Testis (tissue), 3 donors: ENCODE data around the gene ZNF532. TPM values are rescaled to one million over a fixed set of nuclear protein-coding genes. Genes with fewer than 3 reads are reported as not detected.
"Not testable (repeated sequence)": the region's sequence is repeated elsewhere in the genome, so short reads cannot be mapped to it uniquely, and the experiment has no call there.

Experiments
- DNase-seq: peaks from one replicate; pipeline ENCODE4 v3.0.0-alpha.2; 2019
- H3K27ac ChIP-seq, 2 donors: fragments of 200-600 bp; sonication (generic); one replicate each; pipeline ENCODE4 v1.5.1; 2019
- H3K27me3 ChIP-seq: fragments of 200-600 bp; sonication (generic); one replicate; pipeline ENCODE4 v1.5.1; 2019
- H3K36me3 ChIP-seq: fragments of 200-600 bp; sonication (generic); one replicate; pipeline ENCODE4 v1.5.1; 2017; ENCODE audit warnings: low read depth; ENCODE audit errors: missing control alignments
- H3K4me1 ChIP-seq: fragments of 200-600 bp; sonication (generic); one replicate; pipeline ENCODE4 v1.5.1; 2019
- H3K4me3 ChIP-seq, 2 donors: fragments of 200-600 bp; sonication (generic); one replicate each; pipeline ENCODE4 v1.5.1; 2017 to 2019
- H3K9me3 ChIP-seq: fragments of 200-600 bp; sonication (generic); one replicate; pipeline ENCODE4 v1.5.1; 2017
- POLR2A ChIP-seq: fragments of 450-650 bp; IDR thresholded peaks from one replicate; pipeline ENCODE4 v1.6.1; 2017; ENCODE audit warnings: antibody characterized with exemption, mild to moderate bottlenecking, moderate library complexity
- WGBS, 2 donors: methylation state at CpG; one replicate each; pipeline ENCODE4 v1.1.5; 2018; 5-methylcytosine and 5-hydroxymethylcytosine counted together
- intact Hi-C: fragments of 100-400 bp; cut with DNase I; formaldehyde crosslinking; loops from one replicate; pipeline ENCODE4 v1.15.1; 2023; ENCODE audit warnings: low total_unique reads
- polyA plus RNA-seq: library from polyadenylated mRNA; stranded (reverse); fragments of 350-450 nt; fragmentation: Illumina TruSeq; extraction: RNeasy Lipid Tissue Mini Kit (QIAGEN cat#74804); gene quantifications from one replicate; pipeline ENCODE4 v1.2.3, GENCODE V29; 2014; ENCODE audit warnings: low read depth, low replicate concordance; ENCODE audit not compliant: insufficient read depth
- total RNA-seq, 2 donors: library from RNA; depleted of rRNA; stranded (reverse); fragments of >200 nt; gene quantifications; one replicate each; pipeline ENCODE4 v1.2.3, GENCODE V29; 2016
- TF ChIP-seq, protein P1 (sequence below), 3 experiments: fragments of 450-650 bp in 2 of 3; fragments of 200-600 bp in 1 of 3; sonication (generic) in 1 of 3; IDR thresholded peaks; one replicate each; pipeline ENCODE4 v1.5.1; 2016 to 2019; ENCODE audit warnings: antibody characterized with exemption in 3 of 3, mild to moderate bottlenecking in 2 of 3, moderate library complexity in 1 of 3

The ZNF532 gene
- total and polyA plus RNA-seq, 3 donors from 2014 or later = 64.0 to 131 (median 122) TPM

DNA sequence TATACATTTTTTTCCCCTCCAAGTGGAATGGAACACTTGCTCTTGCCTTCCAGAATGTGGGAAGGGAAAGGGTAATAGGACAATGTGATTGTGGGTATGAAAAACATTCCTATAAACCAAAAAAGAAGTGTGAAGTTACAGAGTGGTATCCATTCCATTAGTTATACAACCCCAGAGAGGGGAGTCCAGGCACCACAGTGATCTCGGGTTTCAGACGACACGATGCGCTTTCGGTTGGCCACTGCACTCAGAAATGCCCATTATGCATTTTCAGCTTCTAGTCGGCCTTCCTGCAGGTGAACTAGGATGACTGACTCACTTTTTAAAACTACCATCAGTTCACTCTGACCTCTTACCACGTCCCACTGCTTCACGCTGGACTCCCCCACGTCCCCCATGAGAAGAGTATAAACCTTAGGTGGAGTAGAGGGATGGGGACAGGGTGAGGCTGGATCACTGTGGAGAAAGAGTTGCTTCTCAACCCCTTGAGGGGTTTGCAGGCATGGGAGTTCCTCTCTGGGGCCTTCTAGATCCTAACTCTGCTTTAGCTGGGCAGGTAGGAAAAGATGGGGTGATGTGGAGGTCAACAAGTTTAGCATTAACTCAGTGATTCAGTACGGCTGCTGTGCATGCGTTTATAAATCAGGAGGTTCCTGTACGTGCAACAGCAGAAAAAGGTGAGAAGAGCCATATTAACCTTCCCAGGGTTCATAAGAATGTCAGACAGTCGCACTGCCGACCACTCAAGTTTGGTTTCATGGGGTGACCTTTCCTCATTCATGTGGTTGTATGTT lies 50.5 kb downstream of the ZNF532 start:
- intact Hi-C loops = no loop called here
- WGBS, 2 donors = 77 to 81% methylated on average over 14 of the region's 14 CpGs

DNA sequence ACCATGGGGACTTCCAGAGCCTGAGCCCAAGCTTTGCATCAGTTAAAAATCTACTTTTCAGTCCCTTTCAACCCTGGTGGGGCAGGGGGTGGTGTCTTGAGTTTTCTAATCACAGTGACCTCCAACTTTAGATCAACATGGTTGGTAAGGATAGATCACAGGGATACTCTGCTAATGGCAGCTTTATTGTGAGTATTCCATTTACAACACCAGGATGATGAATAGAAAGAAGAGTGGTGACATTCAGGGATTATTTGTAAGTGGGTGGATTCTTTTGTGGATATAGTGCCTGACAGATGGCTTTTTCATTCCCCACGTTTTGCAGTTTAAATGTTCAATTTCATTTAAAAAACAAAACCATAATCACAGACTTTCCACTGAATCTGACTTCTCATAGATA lies 51.3 kb downstream of the ZNF532 start:
- no peaks in the 10 kb centered on the region for H3K27me3 ChIP-seq
- TF ChIP-seq, protein P1, sequence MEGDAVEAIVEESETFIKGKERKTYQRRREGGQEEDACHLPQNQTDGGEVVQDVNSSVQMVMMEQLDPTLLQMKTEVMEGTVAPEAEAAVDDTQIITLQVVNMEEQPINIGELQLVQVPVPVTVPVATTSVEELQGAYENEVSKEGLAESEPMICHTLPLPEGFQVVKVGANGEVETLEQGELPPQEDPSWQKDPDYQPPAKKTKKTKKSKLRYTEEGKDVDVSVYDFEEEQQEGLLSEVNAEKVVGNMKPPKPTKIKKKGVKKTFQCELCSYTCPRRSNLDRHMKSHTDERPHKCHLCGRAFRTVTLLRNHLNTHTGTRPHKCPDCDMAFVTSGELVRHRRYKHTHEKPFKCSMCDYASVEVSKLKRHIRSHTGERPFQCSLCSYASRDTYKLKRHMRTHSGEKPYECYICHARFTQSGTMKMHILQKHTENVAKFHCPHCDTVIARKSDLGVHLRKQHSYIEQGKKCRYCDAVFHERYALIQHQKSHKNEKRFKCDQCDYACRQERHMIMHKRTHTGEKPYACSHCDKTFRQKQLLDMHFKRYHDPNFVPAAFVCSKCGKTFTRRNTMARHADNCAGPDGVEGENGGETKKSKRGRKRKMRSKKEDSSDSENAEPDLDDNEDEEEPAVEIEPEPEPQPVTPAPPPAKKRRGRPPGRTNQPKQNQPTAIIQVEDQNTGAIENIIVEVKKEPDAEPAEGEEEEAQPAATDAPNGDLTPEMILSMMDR (IDR thresholded peaks at IDR 0.05) = no peak
- no peak for TF ChIP-seq POLR2A
- intact Hi-C loops = no loop called here
- H3K4me3 ChIP-seq = no peak overlapping the region
- H3K27ac ChIP-seq = peak overlapping the region in 1 of 2 donors; percentile 35
- peaks cover 36% of the 10 kb centered on the region for H3K4me1 ChIP-seq
- no peaks in the 10 kb centered on the region for H3K9me3 ChIP-seq
- no peak for DNase-seq
- WGBS, 2 donors = 71 to 83% methylated on average over 1 of the region's 1 CpG
- H3K36me3 ChIP-seq = no peaks in the 10 kb centered on the region

More for the DNA sequence above, 50.5 kb downstream of the ZNF532 start:
- TF ChIP-seq, protein P1 (IDR thresholded peaks at IDR 0.05) = no peak
- no peak for TF ChIP-seq POLR2A
- Histone ChIP-seq H3K27ac (peak overlapping the region; percentile 35 to 66), H3K4me1 (peaks cover 38% of the 10 kb centered on the region), H3K4me3 (no peak overlapping the region), H3K9me3 (no peaks in the 10 kb centered on the region), H3K36me3 (no peaks in the 10 kb centered on the region), H3K27me3 (no peaks in the 10 kb centered on the region)
- DNase-seq = no peak

DNA sequence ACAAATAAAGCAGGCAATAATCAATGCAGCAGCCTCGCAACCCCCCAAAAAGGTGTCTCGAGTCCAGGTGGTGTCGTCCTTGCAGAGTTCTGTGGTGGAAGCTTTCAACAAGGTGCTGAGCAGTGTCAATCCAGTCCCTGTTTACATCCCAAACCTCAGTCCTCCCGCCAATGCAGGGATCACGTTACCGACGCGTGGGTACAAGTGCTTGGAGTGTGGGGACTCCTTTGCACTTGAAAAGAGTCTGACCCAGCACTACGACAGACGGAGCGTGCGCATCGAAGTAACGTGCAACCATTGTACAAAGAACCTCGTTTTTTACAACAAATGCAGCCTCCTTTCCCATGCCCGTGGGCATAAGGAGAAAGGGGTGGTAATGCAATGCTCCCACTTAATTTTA lies 55.3 kb downstream of the ZNF532 start:
- H3K27ac ChIP-seq, H3K9me3 ChIP-seq, H3K4me3 ChIP-seq, H3K27me3 ChIP-seq, intact Hi-C loops, DNase-seq, H3K4me1 ChIP-seq, H3K36me3 ChIP-seq: not testable (repeated sequence)
- WGBS, 2 donors = 90 to 95% methylated on average over 16 of the region's 16 CpGs

DNA sequence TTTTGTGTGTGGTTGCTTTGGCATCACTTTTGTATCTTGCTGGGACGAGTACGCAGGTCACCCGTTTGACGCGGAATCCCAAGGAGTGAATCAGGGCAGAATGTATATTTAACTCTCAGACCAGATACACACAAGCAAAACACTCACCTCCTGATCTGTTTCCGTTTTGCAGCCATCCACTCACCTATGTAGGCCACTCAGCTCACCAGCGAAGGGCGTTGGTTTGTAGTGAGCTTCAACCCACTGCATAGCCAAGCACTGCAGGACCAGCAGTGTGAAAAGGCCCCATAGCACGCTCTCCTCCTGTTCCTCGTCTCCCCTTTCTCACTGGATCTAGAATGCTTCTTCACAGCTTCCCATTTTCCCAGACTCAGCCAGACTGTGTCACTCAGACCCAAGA lies 58.3 kb downstream of the ZNF532 start:
- no peak overlapping the region for H3K27ac ChIP-seq
- no peaks in the 10 kb centered on the region for H3K27me3 ChIP-seq
- intact Hi-C loops = no loop called here
- no peak for DNase-seq
- 94 to 96% methylated on average over 10 of the region's 10 CpGs for WGBS, 2 donors
- H3K4me1 ChIP-seq = peaks cover 2% of the 10 kb centered on the region
- H3K4me3 ChIP-seq = no peak overlapping the region
- no peaks in the 10 kb centered on the region for H3K9me3 ChIP-seq
- TF ChIP-seq, protein P1 (IDR thresholded peaks at IDR 0.05) = no peak
- no peak for TF ChIP-seq POLR2A
- no peaks in the 10 kb centered on the region for H3K36me3 ChIP-seq

DNA sequence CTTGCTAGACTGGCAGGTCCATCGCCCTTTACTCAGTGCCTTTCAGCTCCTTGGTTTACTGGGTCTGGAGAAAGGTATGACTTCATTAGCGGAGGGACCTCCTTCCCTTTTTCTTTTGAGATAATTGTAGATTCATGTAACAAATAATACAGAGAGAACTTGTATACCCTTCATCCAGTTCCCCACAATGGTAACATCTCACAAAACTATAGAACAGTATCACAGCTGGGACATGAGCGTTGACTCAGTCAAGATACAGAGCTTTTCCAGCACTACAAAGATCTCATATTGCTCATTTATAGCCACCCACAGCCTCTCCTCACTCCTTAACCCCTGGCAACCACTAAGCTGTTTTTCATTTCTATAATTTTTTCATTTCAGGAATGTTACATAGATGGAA lies 59.8 kb downstream of the ZNF532 start:
- H3K27ac ChIP-seq = no peak overlapping the region
- no peak overlapping the region for H3K4me3 ChIP-seq
- peaks cover 4% of the 10 kb centered on the region for H3K4me1 ChIP-seq
- no peaks in the 10 kb centered on the region for H3K36me3 ChIP-seq
- TF ChIP-seq, protein P1 (IDR thresholded peaks at IDR 0.05) = no peak
- TF ChIP-seq POLR2A = no peak
- 94 to 97% methylated on average over 3 of the region's 3 CpGs for WGBS, 2 donors
- no peaks in the 10 kb centered on the region for H3K9me3 ChIP-seq
- DNase-seq = no peak
- H3K27me3 ChIP-seq = no peaks in the 10 kb centered on the region
- intact Hi-C loops = no loop called here
